HG02588 (cell line): ENCODE results near the gene KLLN.
A peak's percentile ranks its signal among the peaks of the same experiment; 100 is the strongest.
"Not testable (repeated sequence)": the region's sequence is repeated elsewhere in the genome, so short reads cannot be mapped to it uniquely, and the experiment has no call there.

Source experiments
- ATAC-seq: cut with Tn5 transposase; IDR thresholded peaks from one replicate; pipeline ENCODE4 v1.9.1; 2021; ENCODE audit warnings: mild to moderate bottlenecking, moderate library complexity; ENCODE audit not compliant: unreplicated experiment

KLLN gene

GRCh38 chr10:87843714-87844113 is 19.6 kb downstream of the KLLN start:
- ATAC-seq, result no peak

- no peak for ATAC-seq
Measured at GRCh38 chr10:87842776-87843497, 20.4 kb downstream of the KLLN start.

- ATAC-seq, result no peak
Measured at GRCh38 chr10:87842220-87842641, 21.1 kb downstream of the KLLN start.

GRCh38 chr10:87841186-87841585 is 22.1 kb downstream of the KLLN start:
- ATAC-seq, result no peak

- no peak for ATAC-seq
Measured at GRCh38 chr10:87838650-87839049, 24.7 kb downstream of the KLLN start.

- ATAC-seq, result no peak
Measured at GRCh38 chr10:87837445-87837844, 25.9 kb downstream of the KLLN start.

- no peak for ATAC-seq
Measured at GRCh38 chr10:87836098-87836497, 27.2 kb downstream of the KLLN start.

GRCh38 chr10:87829986-87830729 is 33.2 kb downstream of the KLLN start:
- no peak for ATAC-seq

GRCh38 chr10:87829051-87829450 is 34.3 kb downstream of the KLLN start:
- not testable (repeated sequence) for ATAC-seq

GRCh38 chr10:87827681-87828080 is 35.7 kb downstream of the KLLN start:
- ATAC-seq, result no peak

GRCh38 chr10:87826653-87827052 is 36.7 kb downstream of the KLLN start:
- no peak for ATAC-seq

GRCh38 chr10:87819289-87819585 is 44.1 kb downstream of the KLLN start:
- ATAC-seq, result no peak

GRCh38 chr10:87818505-87819288 is 44.6 kb downstream of the KLLN start:
- ATAC-seq, result peak; percentile 46

- ATAC-seq, result peak; percentile 69
Measured at GRCh38 chr10:87817609-87818504, 45.5 kb downstream of the KLLN start, which contains the start of gene ATAD1. ATAD1 (minus strand) TSS chr10:87818226; CDS start chr10:87814599, 3,627 bp downstream.

GRCh38 chr10:87816898-87817608 is 46.3 kb downstream of the KLLN start:
- no peak for ATAC-seq

- no peak for ATAC-seq
Measured at GRCh38 chr10:87816163-87816897, 47.0 kb downstream of the KLLN start.
